ENCODE measurements around the gene ATG9B.
"Not testable (repeated sequence)": the region's sequence is repeated elsewhere in the genome, so short reads cannot be mapped to it uniquely, and the experiment has no call there.

Gene ATG9B

GRCh38 chr7:151057989-151058780, 33.9 kb upstream of the ATG9B start:
- DNase-seq: peak; percentile 99

- no peak for DNase-seq
Measured at GRCh38 chr7:151057506-151057988, 33.3 kb upstream of the ATG9B start, which contains the start of gene CDK5. CDK5 (minus strand) TSS chr7:151057897; CDS start chr7:151057848, 49 bp downstream.

- DNase-seq: no peak
Measured at GRCh38 chr7:151056666-151057505, 32.6 kb upstream of the ATG9B start.

GRCh38 chr7:151056283-151056665, 32.0 kb upstream of the ATG9B start:
- no peak for DNase-seq

GRCh38 chr7:151053751-151054150, 29.5 kb upstream of the ATG9B start:
- DNase-seq: no peak

- no peak for DNase-seq
Measured at GRCh38 chr7:151053096-151053495, 28.8 kb upstream of the ATG9B start.

- peak; percentile 72 for DNase-seq
Measured at GRCh38 chr7:151051108-151051507, 26.8 kb upstream of the ATG9B start.

GRCh38 chr7:151048911-151049463, 24.7 kb upstream of the ATG9B start:
- no peak for DNase-seq

GRCh38 chr7:151047976-151048815, 23.9 kb upstream of the ATG9B start, which contains the start of gene ASIC3:
ASIC3 (plus strand) TSS chr7:151048531; CDS start chr7:151048886, 355 bp downstream.
- DNase-seq: no peak

- DNase-seq: no peak
Measured at GRCh38 chr7:151046603-151047573, 22.6 kb upstream of the ATG9B start.

GRCh38 chr7:151045967-151046366, 21.7 kb upstream of the ATG9B start:
- DNase-seq: no peak

- DNase-seq: no peak
Measured at GRCh38 chr7:151045262-151045661, 21.0 kb upstream of the ATG9B start.

GRCh38 chr7:151043959-151044358, 19.7 kb upstream of the ATG9B start:
- no peak for DNase-seq

- DNase-seq: not testable (repeated sequence)
Measured at GRCh38 chr7:151043449-151043848, 19.2 kb upstream of the ATG9B start.

- DNase-seq: no peak
Measured at GRCh38 chr7:151040616-151041375, 16.5 kb upstream of the ATG9B start.

GRCh38 chr7:151039850-151040548, 15.7 kb upstream of the ATG9B start:
- no peak for DNase-seq

GRCh38 chr7:151038951-151039849, 14.9 kb upstream of the ATG9B start:
- no peak for DNase-seq

- no peak for DNase-seq
Measured at GRCh38 chr7:151035902-151036301, 11.6 kb upstream of the ATG9B start.
